GM18907 (cell line): ENCODE results near the gene KIAA1614.

Experiments
- ATAC-seq: cut with Tn5 transposase; IDR thresholded peaks from one replicate; pipeline ENCODE4 v1.9.1; 2021; ENCODE audit warnings: mild to moderate bottlenecking, moderate library complexity; ENCODE audit not compliant: unreplicated experiment

Gene KIAA1614, protein sequence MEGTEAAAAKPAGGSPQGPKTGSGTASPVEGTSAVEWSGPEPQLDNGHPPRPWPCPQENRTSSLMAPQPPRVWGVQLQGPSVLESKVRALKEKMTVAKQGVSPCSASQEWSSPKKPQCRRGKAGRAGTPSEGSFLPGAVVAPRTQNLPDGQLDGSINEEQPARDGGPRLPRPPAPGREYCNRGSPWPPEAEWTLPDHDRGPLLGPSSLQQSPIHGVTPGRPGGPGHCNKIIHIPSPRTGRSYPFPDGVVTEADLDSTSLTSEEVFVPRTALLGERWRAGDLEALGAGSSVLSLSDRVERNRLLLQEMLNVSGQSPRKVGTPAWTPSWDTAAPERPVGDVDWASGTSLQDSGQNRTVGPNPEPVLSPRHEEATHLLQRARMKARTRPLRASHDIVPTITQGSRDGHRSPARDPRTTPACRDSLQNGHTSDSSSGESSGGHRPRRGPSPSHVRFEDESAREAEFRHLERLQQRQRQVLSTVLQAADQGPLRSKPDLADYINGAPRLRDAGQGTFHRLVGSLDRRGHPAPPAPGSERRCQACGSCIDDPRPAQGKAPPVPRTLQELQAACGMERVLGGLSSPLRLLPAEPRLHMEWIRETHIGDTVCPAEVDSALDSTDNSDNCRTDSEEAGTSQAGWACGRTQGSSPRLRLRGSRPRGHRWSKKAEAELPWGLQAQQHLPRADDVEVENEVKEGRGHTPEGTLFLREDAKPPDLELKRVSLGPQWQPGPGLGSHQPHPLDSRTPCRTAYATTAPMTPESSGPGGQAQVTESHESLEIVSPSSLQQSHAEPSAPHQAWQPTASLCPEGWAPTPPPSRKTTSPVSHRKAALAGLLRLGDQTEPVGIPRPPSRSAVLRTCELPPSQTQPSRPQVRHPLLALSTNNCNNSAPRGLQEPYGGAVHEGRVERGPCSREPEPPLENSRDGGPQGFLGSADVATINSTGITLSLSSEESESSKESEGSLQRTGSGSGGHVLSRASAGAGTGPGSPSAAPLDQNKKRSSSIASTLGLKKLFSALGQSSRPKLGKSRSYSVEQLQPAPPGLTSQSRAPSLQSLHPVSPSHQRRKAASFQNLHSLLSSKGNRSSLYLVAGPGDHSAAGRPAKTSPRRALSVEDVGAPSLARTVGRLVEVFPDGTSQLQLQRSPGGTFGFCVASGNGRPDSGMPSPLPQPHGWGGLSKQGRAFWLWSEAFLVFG

DNA sequence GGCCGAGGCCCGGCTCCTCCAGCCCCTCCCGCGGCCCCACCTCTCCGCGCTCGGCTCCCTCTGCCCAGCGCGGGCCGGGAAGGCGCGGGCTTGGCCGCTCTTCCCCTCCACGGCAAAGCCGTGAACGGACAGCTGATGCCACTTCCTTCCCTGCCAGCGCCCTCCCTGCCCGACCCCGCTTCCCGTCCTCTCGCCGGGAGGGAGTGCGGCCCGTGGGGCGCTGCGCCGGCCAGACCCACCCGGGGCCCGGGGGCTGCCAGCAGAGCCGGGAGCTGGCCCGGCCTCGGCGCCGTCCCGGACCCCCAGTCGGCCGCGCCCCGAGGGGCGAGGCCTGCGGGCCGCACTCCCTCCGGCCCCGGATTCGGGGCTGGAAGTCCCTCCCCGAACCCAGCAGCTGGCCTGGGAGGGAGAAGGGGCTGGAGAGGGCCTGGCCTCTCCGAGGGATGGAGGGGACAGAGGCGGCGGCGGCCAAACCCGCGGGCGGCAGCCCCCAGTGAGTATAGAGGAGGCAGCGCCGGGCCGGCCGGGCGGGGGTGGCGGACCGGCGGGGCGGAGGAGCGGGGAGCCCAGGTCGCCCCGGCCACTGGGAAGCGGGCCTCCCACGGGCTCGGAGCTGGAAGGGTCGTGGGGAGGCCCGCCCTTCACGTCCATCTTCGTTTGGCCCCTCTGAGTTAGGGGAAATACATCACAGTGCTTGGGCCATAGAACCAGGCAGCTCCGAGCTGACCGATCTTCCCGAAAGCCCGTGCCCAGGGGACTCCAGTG, at the start of gene KIAA1614:
Gene KIAA1614 (plus strand): TSS at position 97 of the 765 bp plus-strand sequence. CDS start 347 bp downstream, at position 444.
- peak; percentile 27 for ATAC-seq

- ATAC-seq, result no peak
Measured at GRCh38 chr1:180863158-180863775, 49.4 kb upstream of the KIAA1614 start.

DNA sequence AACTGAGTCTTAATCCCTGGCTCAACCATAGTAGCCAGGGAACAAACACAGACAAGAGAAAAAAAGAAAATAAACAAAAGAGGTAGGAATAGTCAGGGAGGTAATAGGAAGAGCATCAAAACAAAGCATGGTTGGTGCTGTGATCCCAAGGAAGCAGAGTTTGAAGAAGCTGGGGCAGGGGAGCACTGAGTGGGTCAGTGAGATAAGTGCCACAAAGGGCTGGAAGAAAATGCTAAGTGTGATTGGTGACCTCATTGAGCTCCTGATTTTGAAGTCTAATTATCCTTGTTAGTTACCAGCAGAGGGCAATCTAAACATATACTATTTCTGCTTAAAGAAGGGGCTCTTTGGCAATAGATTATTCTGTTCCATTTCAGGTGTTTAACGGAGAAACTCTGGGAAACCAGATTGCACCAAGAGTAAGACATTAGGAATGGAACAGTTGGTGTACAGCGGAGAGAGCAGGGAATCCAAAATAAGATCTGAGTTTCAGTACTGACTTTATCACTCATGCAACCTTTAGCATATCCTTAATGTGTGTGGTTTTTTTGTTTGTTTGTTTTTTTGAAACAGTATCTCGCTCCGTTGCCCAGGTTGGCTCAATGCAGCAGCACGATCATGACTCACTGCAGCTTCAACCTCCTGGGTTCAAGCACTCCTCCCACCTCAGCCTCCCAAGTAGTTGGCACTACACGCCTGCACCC, 30.7 kb upstream of the KIAA1614 start:
- peak; percentile 65 for ATAC-seq

DNA sequence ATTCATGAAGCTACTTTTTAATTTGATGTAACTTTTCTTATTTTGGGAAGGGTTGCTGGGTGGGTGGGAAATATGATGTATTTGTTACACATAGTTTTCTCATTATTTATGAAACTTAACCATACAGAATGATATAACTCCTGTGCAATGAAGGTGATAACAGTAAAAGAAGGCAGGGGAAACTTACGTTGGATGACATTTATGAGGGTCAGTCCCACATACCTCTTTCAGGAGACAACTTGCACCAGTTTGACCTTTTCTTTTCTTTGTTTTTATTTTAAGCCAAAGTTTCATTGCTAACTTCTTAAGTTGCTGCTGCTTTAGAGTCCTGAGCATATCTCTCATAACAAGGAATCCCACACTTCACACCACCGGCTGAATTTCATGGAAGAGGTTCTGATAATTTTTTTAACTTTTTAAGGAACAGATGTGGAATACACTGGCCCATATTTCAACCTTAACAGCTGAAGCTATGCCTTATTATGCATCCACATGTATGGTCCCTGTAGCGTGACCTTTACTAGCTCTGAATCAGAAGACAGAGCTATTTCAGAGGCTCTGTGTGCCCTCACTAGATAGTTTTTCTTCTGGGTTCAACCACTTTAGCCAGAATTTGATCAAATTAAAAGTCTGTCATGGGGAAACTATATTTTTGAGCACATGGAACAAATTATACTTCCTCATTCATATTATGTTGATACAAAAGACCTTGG, 28.0 kb upstream of the KIAA1614 start:
- no peak for ATAC-seq

GRCh38 chr1:180886338-180886737, 26.4 kb upstream of the KIAA1614 start:
- no peak for ATAC-seq

DNA sequence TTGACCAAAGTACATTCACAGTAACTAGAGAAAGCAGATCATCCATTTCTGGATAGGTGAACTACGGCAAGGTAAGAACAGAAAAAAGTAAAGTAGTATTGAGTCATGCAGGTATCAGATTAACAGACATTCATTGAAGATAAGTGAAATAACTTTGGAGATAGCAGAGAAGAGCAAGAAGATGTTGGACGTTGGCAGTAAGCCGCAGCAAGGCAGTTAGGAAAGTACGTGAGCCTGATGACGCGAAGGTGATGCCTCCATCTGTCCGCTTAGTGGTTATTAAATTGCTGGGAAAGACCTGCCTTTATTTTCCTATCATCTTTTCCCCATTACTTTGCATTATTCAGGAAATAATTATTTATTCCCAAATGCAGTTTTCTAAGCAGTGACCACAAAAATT, 24.9 kb upstream of the KIAA1614 start:
- no peak for ATAC-seq

DNA sequence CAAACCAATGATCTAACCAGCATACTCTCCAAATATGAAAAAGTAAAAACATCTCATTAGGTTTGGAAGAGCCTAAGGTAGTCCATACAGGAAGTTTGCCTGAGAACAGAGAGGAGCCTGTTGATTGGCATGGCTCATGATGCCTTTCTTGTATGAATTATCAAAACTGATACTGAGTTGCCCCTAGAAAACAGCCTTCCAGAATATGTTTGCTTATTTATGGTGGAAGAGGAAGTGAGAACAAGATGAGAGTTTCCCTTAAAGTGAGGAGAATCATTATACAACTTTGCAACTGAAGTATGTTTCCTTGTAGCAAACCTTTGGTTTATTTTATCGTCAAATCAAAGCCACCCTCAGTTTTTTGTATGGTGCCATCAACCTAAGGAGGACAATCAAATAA, 23.8 kb upstream of the KIAA1614 start:
- ATAC-seq, result peak; percentile 87

GRCh38 chr1:180889325-180889724, 23.4 kb upstream of the KIAA1614 start:
- ATAC-seq, result no peak

DNA sequence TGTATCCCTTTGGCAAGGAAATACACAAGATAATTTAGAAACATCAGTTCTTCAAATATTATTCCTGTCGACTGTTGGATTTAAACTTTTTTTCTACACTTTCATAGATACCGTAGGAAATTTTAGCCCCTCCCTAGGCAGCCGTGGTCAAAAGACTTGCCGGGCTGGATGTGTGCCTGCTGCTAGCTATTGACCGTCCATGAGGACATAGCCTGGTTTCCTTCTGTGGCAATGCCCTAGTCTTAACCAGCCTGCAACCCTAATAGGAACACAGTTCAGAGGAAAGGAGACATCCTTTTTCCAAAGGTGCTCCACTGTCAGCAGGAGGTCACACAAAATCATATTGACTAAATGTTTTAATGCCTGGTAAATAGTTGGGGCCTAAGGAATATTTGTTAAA, 20.4 kb upstream of the KIAA1614 start:
- ATAC-seq, result no peak

DNA sequence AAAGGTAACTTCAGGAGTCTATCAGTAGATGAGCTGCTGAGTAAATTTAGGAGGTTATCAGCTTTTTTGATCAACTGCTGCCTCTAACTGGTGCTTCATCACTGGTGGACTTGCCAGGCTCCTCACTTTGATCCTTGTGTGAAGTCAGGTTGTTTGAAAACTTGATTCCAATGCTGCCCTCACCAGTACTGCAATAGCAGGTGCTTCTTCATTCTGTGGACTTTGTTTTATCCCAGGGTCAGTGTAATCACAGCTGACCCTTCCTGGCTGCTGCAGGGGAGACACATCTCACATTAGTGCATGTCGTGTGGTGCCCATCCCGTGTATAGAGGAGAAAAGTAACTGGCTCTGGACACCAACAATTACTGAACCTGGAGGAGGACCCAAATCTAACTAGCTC, 20.0 kb upstream of the KIAA1614 start:
- no peak for ATAC-seq

GRCh38 chr1:180893614-180894013, 19.1 kb upstream of the KIAA1614 start:
- no peak for ATAC-seq

DNA sequence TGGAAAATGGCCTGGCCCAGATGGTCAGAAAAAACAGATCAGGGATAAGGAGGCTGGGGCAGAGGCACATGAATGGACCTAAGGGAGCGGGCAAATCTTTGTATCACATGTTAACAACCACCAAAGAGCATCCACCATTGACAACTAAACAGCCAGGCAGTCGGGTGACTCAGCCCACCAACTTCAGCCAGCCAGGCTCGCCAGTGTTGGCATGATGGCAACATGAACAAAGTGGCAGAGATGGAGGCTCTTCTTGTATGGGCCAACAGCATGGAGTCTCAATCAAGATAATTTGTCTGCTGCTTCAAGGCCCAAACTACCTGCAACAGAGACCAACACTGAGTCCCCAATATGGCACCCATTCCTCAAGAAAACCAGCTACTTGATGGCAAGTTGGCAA, 16.5 kb upstream of the KIAA1614 start:
- ATAC-seq, result no peak

- no peak for ATAC-seq
Measured at GRCh38 chr1:180898441-180899219, 14.1 kb upstream of the KIAA1614 start.

DNA sequence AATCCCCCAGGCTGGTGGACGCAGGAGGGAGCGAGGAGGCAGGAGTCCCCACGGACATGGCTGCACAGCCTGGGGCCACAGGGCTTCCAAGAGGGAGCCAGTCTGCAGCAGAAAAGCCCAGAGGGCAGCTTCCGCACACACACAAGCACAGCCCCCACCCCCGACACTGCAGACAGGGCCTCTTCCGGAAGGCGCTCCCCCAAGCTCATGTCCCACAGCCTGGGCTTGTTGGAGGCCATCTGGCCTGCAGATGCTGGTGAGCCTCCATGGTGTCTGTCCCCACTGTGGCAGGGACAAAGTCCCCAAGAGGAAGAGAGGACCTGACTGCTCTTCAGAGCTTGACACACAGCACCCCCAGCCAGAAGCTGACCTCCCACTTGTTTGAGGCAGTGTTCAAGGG, 13.4 kb upstream of the KIAA1614 start:
- no peak for ATAC-seq

- no peak for ATAC-seq
Measured at GRCh38 chr1:180901076-180901990, 11.4 kb upstream of the KIAA1614 start.

DNA sequence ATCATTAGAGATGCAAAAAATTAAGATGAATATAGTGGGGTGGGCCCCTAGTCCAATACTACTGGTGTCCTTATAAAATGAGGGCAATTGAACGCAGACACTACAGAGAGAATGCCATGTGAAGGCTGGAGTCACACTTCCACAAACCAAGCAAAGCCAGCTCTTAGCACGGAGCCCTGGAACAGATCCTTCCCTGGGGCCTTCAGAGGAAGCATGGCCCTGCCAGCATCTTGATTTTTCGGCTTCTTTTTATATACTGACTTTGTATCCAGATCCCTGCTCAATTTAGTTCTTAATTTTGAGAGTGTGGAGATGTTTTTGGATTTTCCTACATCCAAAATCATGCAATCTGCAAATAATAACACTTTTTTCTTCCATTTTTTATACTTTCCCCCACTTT, 10.2 kb upstream of the KIAA1614 start:
- no peak for ATAC-seq

GRCh38 chr1:180905927-180906326, 6.8 kb upstream of the KIAA1614 start:
- no peak for ATAC-seq
